HG03520 (cell line): ENCODE results near the gene HEMK1.

Source experiments
- ATAC-seq: cut with Tn5 transposase; IDR thresholded peaks from one replicate; pipeline ENCODE4 v1.9.1; 2021; ENCODE audit warnings: mild to moderate bottlenecking, moderate library complexity; ENCODE audit not compliant: unreplicated experiment

The HEMK1 gene

GRCh38 chr3:50572801-50573371 is 3.6 kb downstream of the HEMK1 start:
- ATAC-seq: no peak

GRCh38 chr3:50573566-50574443 is 4.5 kb downstream of the HEMK1 start:
- ATAC-seq: no peak

GRCh38 chr3:50574444-50574831 is 5.1 kb downstream of the HEMK1 start:
- ATAC-seq: no peak

- ATAC-seq: no peak
Measured at GRCh38 chr3:50575372-50575771, 6.0 kb downstream of the HEMK1 start.

- ATAC-seq: no peak
Measured at GRCh38 chr3:50577348-50577747, 8.0 kb downstream of the HEMK1 start.

- no peak for ATAC-seq
Measured at GRCh38 chr3:50580683-50581458, 11.5 kb downstream of the HEMK1 start.

- ATAC-seq: no peak
Measured at GRCh38 chr3:50581459-50581842, 12.1 kb downstream of the HEMK1 start.

GRCh38 chr3:50582083-50582482 is 12.8 kb downstream of the HEMK1 start:
- no peak for ATAC-seq

GRCh38 chr3:50583897-50584296 is 14.6 kb downstream of the HEMK1 start:
- no peak for ATAC-seq

- no peak for ATAC-seq
Measured at GRCh38 chr3:50584391-50584790, 15.1 kb downstream of the HEMK1 start.

GRCh38 chr3:50585919-50586762 is 16.8 kb downstream of the HEMK1 start:
- no peak for ATAC-seq

- no peak for ATAC-seq
Measured at GRCh38 chr3:50586763-50587070, 17.4 kb downstream of the HEMK1 start.

GRCh38 chr3:50587373-50587772 is 18.1 kb downstream of the HEMK1 start:
- ATAC-seq: no peak

- ATAC-seq: no peak
Measured at GRCh38 chr3:50587806-50588758, 18.8 kb downstream of the HEMK1 start.

GRCh38 chr3:50588759-50589433 is 19.6 kb downstream of the HEMK1 start:
- no peak for ATAC-seq

- ATAC-seq: no peak
Measured at GRCh38 chr3:50591196-50591741, 21.9 kb downstream of the HEMK1 start.

GRCh38 chr3:50592568-50592967 is 23.2 kb downstream of the HEMK1 start:
- ATAC-seq: no peak

GRCh38 chr3:50594253-50594785 is 25.0 kb downstream of the HEMK1 start:
- ATAC-seq: no peak
